HepG2 (cell line): Measurements from ENCODE around the gene TPST2. TPM values are rescaled to one million over a fixed set of nuclear protein-coding genes. Genes with fewer than 3 reads are reported as not detected.

Experiments
- ARID2 ChIP-seq: sonication (generic); formaldehyde crosslinking; IDR thresholded peaks from 2 replicates; pipeline ENCODE4 v1.8.1; 2022; ENCODE audit warnings: mild to moderate bottlenecking, missing genetic modification reagents, borderline replicate concordance
- CEBPG ChIP-seq: IDR thresholded peaks from 2 replicates; pipeline ENCODE4 v1.6.1; 2016
- ELF3 ChIP-seq: IDR thresholded peaks from 2 replicates; pipeline ENCODE4 v1.6.1; 2016; ENCODE audit warnings: missing genetic modification reagents, missing compliant biosample characterization
- GTF2F1 ChIP-seq: fragments of 150-350 bp; IDR thresholded peaks from 2 replicates; pipeline ENCODE4 v1.6.1; 2014; ENCODE audit warnings: low read length
- HMG20A ChIP-seq: IDR thresholded peaks from 2 replicates; pipeline ENCODE4 v1.6.1; 2016; ENCODE audit warnings: borderline replicate concordance
- MAFK ChIP-seq, 2 experiments: IDR thresholded peaks in 1 of 2; conservative IDR thresholded peaks in 1 of 2; 2 replicates each; pipeline ENCODE4 v1.6.1; 2011; ENCODE audit warnings: improper control_type of control experiment in 2 of 2, low read length in 2 of 2
- ZBTB1 ChIP-seq: sonication (generic); formaldehyde crosslinking; IDR thresholded peaks from 2 replicates; pipeline ENCODE4 v1.4.0; 2020; ENCODE audit warnings: missing genetic modification reagents, borderline replicate concordance
- ZNF569 ChIP-seq: sonication (generic); formaldehyde crosslinking; IDR thresholded peaks from 2 replicates; pipeline ENCODE4 v1.5.0; 2020; ENCODE audit warnings: mild to moderate bottlenecking, missing genetic modification reagents, moderate library complexity, borderline replicate concordance
- polyA plus RNA-seq, 8 experiments: library from polyadenylated mRNA; depleted of rRNA in 3 of 8; stranded (reverse) in 7 of 8; unstranded in 1 of 8; fragments of >200 nt; fragmentation: Illumina TruSeq in 4 of 8; extraction: Trizol in 4 of 8; gene quantifications; 2 replicates each; pipeline versions ENCODE4 v1.2.1 to v1.2.3, GENCODE V29; 2011 to 2016; ENCODE audit warnings: low read depth in 4 of 8, missing spikeins in 1 of 8, mixed read lengths in 1 of 8; ENCODE audit not compliant: insufficient read depth in 1 of 8
- total RNA-seq, 5 experiments: library from RNA; depleted of rRNA; stranded (reverse); fragments of >200 nt; fragmentation: Illumina TruSeq; extraction: Trizol; gene quantifications; 2 replicates each; pipeline ENCODE4 v1.2.3, GENCODE V29; 2016; ENCODE audit warnings: low read depth in 1 of 5
- TF ChIP-seq, protein P1 (sequence below): sonication (generic); formaldehyde crosslinking; IDR thresholded peaks from 2 replicates; pipeline ENCODE4 v1.4.0; 2020; ENCODE audit warnings: mild to moderate bottlenecking, missing genetic modification reagents
- TF ChIP-seq, protein P2 (sequence below): sonication (generic); formaldehyde crosslinking; IDR thresholded peaks from 2 replicates; pipeline ENCODE4 v1.4.0; 2020; ENCODE audit warnings: mild to moderate bottlenecking, missing genetic modification reagents
- TF ChIP-seq, protein P3 (sequence below), 2 experiments: IDR thresholded peaks; 2 replicates each; pipeline ENCODE4 v1.6.1; 2011 to 2012; ENCODE audit warnings: low read length in 2 of 2, borderline replicate concordance in 1 of 2, low read depth in 1 of 2, mild to moderate bottlenecking in 1 of 2, moderate library complexity in 1 of 2
- TF ChIP-seq, protein P4 (sequence below): sonication (generic); formaldehyde crosslinking; conservative IDR thresholded peaks from 2 replicates; pipeline ENCODE4 v1.8.0; 2022; ENCODE audit warnings: missing genetic modification reagents
- TF ChIP-seq, protein P5 (sequence below): sonication (generic); formaldehyde crosslinking; IDR thresholded peaks from 2 replicates; pipeline ENCODE4 v1.5.1; 2020; ENCODE audit warnings: mild to moderate bottlenecking, missing genetic modification reagents, moderate library complexity
- TF ChIP-seq, protein P6 (sequence below): sonication (generic); formaldehyde crosslinking; IDR thresholded peaks from 2 replicates; pipeline ENCODE4 v1.5.0; 2020; ENCODE audit warnings: missing genetic modification reagents

TPST2 gene
- total and polyA plus RNA-seq, 2 of the 13 experiments (the other 11 are each of a cell fraction or from before 2014, with no cell fraction given): 15.2 to 23.8 TPM

DNA sequence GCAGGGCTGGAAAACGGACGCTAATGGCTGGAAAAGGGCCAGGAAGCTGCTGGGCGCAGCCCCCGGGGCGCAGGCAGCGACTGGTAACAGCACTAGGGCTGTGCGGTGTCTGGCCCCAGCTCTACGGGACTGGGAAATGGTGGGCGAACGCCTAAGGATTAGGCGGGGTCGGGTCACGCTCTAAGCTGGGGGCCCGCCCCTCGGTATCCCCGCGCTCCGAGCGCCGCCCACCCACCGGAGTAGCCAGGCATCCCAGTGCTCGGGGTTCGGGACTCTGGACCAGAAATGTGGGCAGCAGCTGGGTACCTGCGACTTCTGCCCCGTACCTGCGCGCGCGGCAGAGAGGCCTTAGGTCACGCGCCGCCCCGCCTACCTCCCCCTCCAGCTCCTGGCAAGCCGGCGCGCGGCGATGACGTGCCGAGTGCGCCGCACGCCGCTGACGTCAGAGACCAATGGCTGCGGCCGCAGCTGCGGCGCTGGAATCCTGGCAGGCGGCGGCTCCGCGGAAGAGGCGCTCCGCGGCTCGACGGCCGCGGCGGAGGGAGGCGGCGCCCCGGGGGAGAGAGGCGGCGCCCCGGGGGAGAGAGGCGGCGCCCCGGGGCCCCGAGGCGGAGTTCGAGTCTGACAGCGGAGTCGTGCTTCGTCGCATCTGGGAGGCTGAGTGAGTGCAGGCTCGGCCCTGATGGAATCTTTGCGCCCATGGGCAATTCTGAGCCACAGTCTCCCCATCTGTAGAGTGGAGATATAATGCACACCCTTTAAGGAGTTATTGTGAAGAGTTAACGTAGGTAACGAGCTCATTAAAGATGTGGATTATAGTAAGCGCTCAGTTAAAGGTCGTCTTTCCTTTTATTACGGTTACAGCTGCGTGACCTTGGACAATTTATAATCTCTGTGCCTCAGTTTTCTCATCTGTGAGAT lies 106.2 kb downstream of the TPST2 start, which contains the start of the genes HPS4 and SRRD (continued):
- no peak for TF ChIP-seq ZNF569 (CRISPR knock-in tag)
- TF ChIP-seq ARID2 (CRISPR knock-in tag): no peak
- TF ChIP-seq, protein P1, sequence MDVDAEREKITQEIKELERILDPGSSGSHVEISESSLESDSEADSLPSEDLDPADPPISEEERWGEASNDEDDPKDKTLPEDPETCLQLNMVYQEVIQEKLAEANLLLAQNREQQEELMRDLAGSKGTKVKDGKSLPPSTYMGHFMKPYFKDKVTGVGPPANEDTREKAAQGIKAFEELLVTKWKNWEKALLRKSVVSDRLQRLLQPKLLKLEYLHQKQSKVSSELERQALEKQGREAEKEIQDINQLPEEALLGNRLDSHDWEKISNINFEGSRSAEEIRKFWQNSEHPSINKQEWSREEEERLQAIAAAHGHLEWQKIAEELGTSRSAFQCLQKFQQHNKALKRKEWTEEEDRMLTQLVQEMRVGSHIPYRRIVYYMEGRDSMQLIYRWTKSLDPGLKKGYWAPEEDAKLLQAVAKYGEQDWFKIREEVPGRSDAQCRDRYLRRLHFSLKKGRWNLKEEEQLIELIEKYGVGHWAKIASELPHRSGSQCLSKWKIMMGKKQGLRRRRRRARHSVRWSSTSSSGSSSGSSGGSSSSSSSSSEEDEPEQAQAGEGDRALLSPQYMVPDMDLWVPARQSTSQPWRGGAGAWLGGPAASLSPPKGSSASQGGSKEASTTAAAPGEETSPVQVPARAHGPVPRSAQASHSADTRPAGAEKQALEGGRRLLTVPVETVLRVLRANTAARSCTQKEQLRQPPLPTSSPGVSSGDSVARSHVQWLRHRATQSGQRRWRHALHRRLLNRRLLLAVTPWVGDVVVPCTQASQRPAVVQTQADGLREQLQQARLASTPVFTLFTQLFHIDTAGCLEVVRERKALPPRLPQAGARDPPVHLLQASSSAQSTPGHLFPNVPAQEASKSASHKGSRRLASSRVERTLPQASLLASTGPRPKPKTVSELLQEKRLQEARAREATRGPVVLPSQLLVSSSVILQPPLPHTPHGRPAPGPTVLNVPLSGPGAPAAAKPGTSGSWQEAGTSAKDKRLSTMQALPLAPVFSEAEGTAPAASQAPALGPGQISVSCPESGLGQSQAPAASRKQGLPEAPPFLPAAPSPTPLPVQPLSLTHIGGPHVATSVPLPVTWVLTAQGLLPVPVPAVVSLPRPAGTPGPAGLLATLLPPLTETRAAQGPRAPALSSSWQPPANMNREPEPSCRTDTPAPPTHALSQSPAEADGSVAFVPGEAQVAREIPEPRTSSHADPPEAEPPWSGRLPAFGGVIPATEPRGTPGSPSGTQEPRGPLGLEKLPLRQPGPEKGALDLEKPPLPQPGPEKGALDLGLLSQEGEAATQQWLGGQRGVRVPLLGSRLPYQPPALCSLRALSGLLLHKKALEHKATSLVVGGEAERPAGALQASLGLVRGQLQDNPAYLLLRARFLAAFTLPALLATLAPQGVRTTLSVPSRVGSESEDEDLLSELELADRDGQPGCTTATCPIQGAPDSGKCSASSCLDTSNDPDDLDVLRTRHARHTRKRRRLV (CRISPR knock-in tag): no peak
- TF ChIP-seq, protein P2, sequence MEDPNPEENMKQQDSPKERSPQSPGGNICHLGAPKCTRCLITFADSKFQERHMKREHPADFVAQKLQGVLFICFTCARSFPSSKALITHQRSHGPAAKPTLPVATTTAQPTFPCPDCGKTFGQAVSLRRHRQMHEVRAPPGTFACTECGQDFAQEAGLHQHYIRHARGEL: no peak
- TF ChIP-seq ZBTB1 (CRISPR knock-in tag): no peak
- TF ChIP-seq, protein P3, sequence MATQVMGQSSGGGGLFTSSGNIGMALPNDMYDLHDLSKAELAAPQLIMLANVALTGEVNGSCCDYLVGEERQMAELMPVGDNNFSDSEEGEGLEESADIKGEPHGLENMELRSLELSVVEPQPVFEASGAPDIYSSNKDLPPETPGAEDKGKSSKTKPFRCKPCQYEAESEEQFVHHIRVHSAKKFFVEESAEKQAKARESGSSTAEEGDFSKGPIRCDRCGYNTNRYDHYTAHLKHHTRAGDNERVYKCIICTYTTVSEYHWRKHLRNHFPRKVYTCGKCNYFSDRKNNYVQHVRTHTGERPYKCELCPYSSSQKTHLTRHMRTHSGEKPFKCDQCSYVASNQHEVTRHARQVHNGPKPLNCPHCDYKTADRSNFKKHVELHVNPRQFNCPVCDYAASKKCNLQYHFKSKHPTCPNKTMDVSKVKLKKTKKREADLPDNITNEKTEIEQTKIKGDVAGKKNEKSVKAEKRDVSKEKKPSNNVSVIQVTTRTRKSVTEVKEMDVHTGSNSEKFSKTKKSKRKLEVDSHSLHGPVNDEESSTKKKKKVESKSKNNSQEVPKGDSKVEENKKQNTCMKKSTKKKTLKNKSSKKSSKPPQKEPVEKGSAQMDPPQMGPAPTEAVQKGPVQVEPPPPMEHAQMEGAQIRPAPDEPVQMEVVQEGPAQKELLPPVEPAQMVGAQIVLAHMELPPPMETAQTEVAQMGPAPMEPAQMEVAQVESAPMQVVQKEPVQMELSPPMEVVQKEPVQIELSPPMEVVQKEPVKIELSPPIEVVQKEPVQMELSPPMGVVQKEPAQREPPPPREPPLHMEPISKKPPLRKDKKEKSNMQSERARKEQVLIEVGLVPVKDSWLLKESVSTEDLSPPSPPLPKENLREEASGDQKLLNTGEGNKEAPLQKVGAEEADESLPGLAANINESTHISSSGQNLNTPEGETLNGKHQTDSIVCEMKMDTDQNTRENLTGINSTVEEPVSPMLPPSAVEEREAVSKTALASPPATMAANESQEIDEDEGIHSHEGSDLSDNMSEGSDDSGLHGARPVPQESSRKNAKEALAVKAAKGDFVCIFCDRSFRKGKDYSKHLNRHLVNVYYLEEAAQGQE (IDR thresholded peaks at IDR 0.05; ENCODE audit: borderline replicate concordance in 1 of 2, low read depth in 1 of 2, low read length in 2 of 2): peak in 1 of 2 experiments; percentile 37; a peak in 1 of 4 replicates
- TF ChIP-seq ELF3 (CRISPR knock-in tag): peak; percentile 37; the same call in 1 of the 2 replicates
- TF ChIP-seq MAFK (conservative IDR thresholded peaks at IDR 0.05 in 1 of 2, IDR thresholded peaks at IDR 0.05 in 1 of 2; ENCODE audit: low read length in 2 of 2): no peak
- 0 out of 2 replicates have a peak, but pooled peaks have one; percentile 30 for TF ChIP-seq GTF2F1
- TF ChIP-seq HMG20A: no peak
- TF ChIP-seq, protein P4, sequence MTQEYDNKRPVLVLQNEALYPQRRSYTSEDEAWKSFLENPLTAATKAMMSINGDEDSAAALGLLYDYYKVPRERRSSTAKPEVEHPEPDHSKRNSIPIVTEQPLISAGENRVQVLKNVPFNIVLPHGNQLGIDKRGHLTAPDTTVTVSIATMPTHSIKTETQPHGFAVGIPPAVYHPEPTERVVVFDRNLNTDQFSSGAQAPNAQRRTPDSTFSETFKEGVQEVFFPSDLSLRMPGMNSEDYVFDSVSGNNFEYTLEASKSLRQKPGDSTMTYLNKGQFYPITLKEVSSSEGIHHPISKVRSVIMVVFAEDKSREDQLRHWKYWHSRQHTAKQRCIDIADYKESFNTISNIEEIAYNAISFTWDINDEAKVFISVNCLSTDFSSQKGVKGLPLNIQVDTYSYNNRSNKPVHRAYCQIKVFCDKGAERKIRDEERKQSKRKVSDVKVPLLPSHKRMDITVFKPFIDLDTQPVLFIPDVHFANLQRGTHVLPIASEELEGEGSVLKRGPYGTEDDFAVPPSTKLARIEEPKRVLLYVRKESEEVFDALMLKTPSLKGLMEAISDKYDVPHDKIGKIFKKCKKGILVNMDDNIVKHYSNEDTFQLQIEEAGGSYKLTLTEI: no peak
- TF ChIP-seq, protein P5, sequence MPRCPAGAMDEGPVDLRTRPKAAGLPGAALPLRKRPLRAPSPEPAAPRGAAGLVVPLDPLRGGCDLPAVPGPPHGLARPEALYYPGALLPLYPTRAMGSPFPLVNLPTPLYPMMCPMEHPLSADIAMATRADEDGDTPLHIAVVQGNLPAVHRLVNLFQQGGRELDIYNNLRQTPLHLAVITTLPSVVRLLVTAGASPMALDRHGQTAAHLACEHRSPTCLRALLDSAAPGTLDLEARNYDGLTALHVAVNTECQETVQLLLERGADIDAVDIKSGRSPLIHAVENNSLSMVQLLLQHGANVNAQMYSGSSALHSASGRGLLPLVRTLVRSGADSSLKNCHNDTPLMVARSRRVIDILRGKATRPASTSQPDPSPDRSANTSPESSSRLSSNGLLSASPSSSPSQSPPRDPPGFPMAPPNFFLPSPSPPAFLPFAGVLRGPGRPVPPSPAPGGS (CRISPR knock-in tag): peak; percentile 90
- TF ChIP-seq CEBPG (CRISPR knock-in tag): peak; percentile 44; the same call in 1 of the 2 replicates
- TF ChIP-seq, protein P6, sequence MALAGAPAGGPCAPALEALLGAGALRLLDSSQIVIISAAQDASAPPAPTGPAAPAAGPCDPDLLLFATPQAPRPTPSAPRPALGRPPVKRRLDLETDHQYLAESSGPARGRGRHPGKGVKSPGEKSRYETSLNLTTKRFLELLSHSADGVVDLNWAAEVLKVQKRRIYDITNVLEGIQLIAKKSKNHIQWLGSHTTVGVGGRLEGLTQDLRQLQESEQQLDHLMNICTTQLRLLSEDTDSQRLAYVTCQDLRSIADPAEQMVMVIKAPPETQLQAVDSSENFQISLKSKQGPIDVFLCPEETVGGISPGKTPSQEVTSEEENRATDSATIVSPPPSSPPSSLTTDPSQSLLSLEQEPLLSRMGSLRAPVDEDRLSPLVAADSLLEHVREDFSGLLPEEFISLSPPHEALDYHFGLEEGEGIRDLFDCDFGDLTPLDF: peak; percentile 82
